ENCODE data around the gene EFEMP2. TPM values are rescaled to one million over a fixed set of nuclear protein-coding genes. Genes with fewer than 3 reads are reported as not detected.

EFEMP2 gene
- total RNA-seq, 1 experiment from 2014 or later, result 23.7 TPM

GRCh38 chr11:65888163-65888814 is 15.7 kb upstream of the EFEMP2 start, which contains the start of gene FIBP:
FIBP (minus strand) TSS chr11:65888471; CDS start chr11:65888418, 53 bp downstream.
- Histone ChIP-seq H3K4me3 (ENCODE audit: low read depth in 2 of 2, low read length in 2 of 2) (peak within 1 kb of the TSS; percentile 88 to 93), H3K27ac (ENCODE audit: low read length) (peak within 1 kb of the TSS; percentile 98), H3K36me3 (ENCODE audit: control insufficient read depth, insufficient read depth, low read length) (peaks cover 4% of the 10 kb centered on the region; the same call in 1 of the 2 replicates), H3K9me3 (ENCODE audit: control insufficient read depth, insufficient read depth, low read depth, low read length) (no peaks in the 10 kb centered on the region), H3K4me1 (ENCODE audit: control insufficient read depth, insufficient read depth, low read length) (peaks cover 51% of the 10 kb centered on the region), H3K27me3 (ENCODE audit: control insufficient read depth, insufficient read depth, low read length) (no peaks in the 10 kb centered on the region)
- ChIA-PET CTCF (interaction anchor here (0.5 to 2.4 kb wide), 22 partner anchors 12 to 234 kb away, joined by 3 to 24 read pairs (median 6); partner anchors contain the start of genes FOSL1 and MUS81), POLR2A (interaction anchor here (0.6 to 2.0 kb wide), 7 partner anchors 10 to 275 kb away, joined by 3 to 13 read pairs (median 4); partner anchors contain the start of genes FOSL1 and MUS81)
- TF ChIP-seq CTCF (IDR thresholded peaks at IDR 0.05) (peak; percentile 99), POLR2AphosphoS5 (IDR thresholded peaks at IDR 0.05; ENCODE audit: low read depth, low read length) (peak; percentile 96), SIN3A (IDR thresholded peaks at IDR 0.05; ENCODE audit: borderline replicate concordance, insufficient read depth, low read depth, low read length) (peak; percentile 90; the same call in 1 of the 2 replicates), REST (IDR thresholded peaks at IDR 0.05; ENCODE audit: insufficient read depth in 1 of 2, low read depth in 2 of 2, low read length in 1 of 2) (0 out of 4 replicates have a peak, but pooled peaks of 1 of the 2 experiments have one; percentile 58), TCF7L2 (IDR thresholded peaks at IDR 0.05; ENCODE audit: low read depth, low read length) (no peak)
- in situ Hi-C loops (cut with HindIII; ENCODE audit: low pct_unique_long_range_greater_than_20kb, low sequenced_read_pairs), result no loop called here
- intact Hi-C loops (cut with micrococcal nuclease; ENCODE audit: unreplicated experiment), result loop anchor here (2.0 kb wide), 1 partner anchor 101 kb away; no protein-coding TSS in a partner anchor
- BruUV-seq (replicated peaks), result no TSS peak
- ATAC-seq, result peak; percentile 62
- no peak for DNase-seq (ENCODE audit: low read depth, low spot score)

GRCh38 chr11:65887723-65888162 is 15.1 kb upstream of the EFEMP2 start:
- in situ Hi-C loops (cut with HindIII; ENCODE audit: low pct_unique_long_range_greater_than_20kb, low sequenced_read_pairs) (no loop called here), intact Hi-C loops (cut with micrococcal nuclease; ENCODE audit: unreplicated experiment) (loop anchor here (2.0 kb wide), 1 partner anchor 101 kb away; no protein-coding TSS in a partner anchor)
- no peak for TF ChIP-seq POLR2AphosphoS5 (IDR thresholded peaks at IDR 0.05; ENCODE audit: low read depth, low read length)
- no peak for TF ChIP-seq TCF7L2 (IDR thresholded peaks at IDR 0.05; ENCODE audit: low read depth, low read length)
- TF ChIP-seq SIN3A (IDR thresholded peaks at IDR 0.05; ENCODE audit: borderline replicate concordance, insufficient read depth, low read depth, low read length), result no peak
- TF ChIP-seq REST (IDR thresholded peaks at IDR 0.05; ENCODE audit: insufficient read depth in 1 of 2, low read depth in 2 of 2, low read length in 1 of 2), result no peak
- no peak for TF ChIP-seq CTCF (IDR thresholded peaks at IDR 0.05)

More at GRCh38 chr11:65887723-65888162, 15.1 kb upstream of the EFEMP2 start:
- DNase-seq (ENCODE audit: low read depth, low spot score) (no peak), ATAC-seq (no peak)
- no peaks in the 10 kb centered on the region for H3K9me3 ChIP-seq (ENCODE audit: control insufficient read depth, insufficient read depth, low read depth, low read length)
- ChIA-PET CTCF (interaction anchor here (0.5 to 2.4 kb wide), 23 partner anchors 13 to 233 kb away, joined by 3 to 24 read pairs (median 6); partner anchors contain the start of genes FOSL1 and MUS81), POLR2A (interaction anchor here (0.6 to 2.0 kb wide), 8 partner anchors 11 to 274 kb away, joined by 3 to 13 read pairs (median 5); partner anchors contain the start of genes FOSL1 and MUS81)
- peak overlapping the region; percentile 88 to 93 for H3K4me3 ChIP-seq (ENCODE audit: low read depth in 2 of 2, low read length in 2 of 2)
- H3K4me1 ChIP-seq (ENCODE audit: control insufficient read depth, insufficient read depth, low read length), result peaks cover 47% of the 10 kb centered on the region
- peaks cover 4% of the 10 kb centered on the region; the same call in 1 of the 2 replicates for H3K36me3 ChIP-seq (ENCODE audit: control insufficient read depth, insufficient read depth, low read length)
- no peaks in the 10 kb centered on the region for H3K27me3 ChIP-seq (ENCODE audit: control insufficient read depth, insufficient read depth, low read length)
- TSS peak; percentile 42 for BruUV-seq (replicated peaks)
- H3K27ac ChIP-seq (ENCODE audit: low read length), result peak overlapping the region; percentile 98

Data from Panc1 (cell line).